H1 (cell line): ENCODE data around the gene TMEM145. TPM values are rescaled to one million over a fixed set of nuclear protein-coding genes. Genes with fewer than 3 reads are reported as not detected.
A peak's percentile ranks its signal among the peaks of the same experiment; 100 is the strongest.

Source experiments
- ATF2 ChIP-seq: IDR thresholded peaks from 2 replicates; pipeline ENCODE4 v1.6.1; 2012; ENCODE audit warnings: low read length, inconsistent platforms
- ATF3 ChIP-seq: IDR thresholded peaks from 2 replicates; pipeline ENCODE4 v1.6.1; 2011; ENCODE audit warnings: low read depth, mild to moderate bottlenecking, low read length; ENCODE audit not compliant: insufficient read depth
- BACH1 ChIP-seq: IDR thresholded peaks from 2 replicates; pipeline ENCODE4 v1.6.1; 2012; ENCODE audit warnings: low read length, improper control_type of control experiment
- CBX5 ChIP-seq: fragments of 300-800, 300-1000 bp; sonication (generic); IDR thresholded peaks from 2 replicates; pipeline ENCODE4 v1.7.1; 2016; ENCODE audit warnings: antibody characterized with exemption, low read length, low read depth
- CHD1 ChIP-seq: IDR thresholded peaks from 2 replicates; pipeline ENCODE4 v1.6.1; 2012; ENCODE audit warnings: low read depth, low read length, improper control_type of control experiment
- CREB1 ChIP-seq: IDR thresholded peaks from 2 replicates; pipeline ENCODE4 v1.6.1; 2012; ENCODE audit warnings: inconsistent platforms
- EP300 ChIP-seq, 2 experiments: IDR thresholded peaks; 1 replicate in 1 of 2; 2 replicates in 1 of 2; pipeline ENCODE4 v1.6.1; 2011 to 2012; ENCODE audit warnings: low read depth in 2 of 2, low read length in 2 of 2, mild to moderate bottlenecking in 2 of 2, borderline replicate concordance in 1 of 2, inconsistent platforms in 1 of 2, moderate library complexity in 1 of 2
- EZH2 ChIP-seq: fragments of 200-600 bp; sonication (generic); IDR thresholded peaks from 2 replicates; pipeline ENCODE4 v1.7.1; 2012; ENCODE audit warnings: low read depth, mild to moderate bottlenecking, moderate library complexity, low read length, inconsistent platforms; ENCODE audit not compliant: severe bottlenecking
- GABPA ChIP-seq: IDR thresholded peaks from 2 replicates; pipeline ENCODE4 v1.6.1; 2011; ENCODE audit warnings: mild to moderate bottlenecking, low read length, moderate library complexity, borderline replicate concordance; ENCODE audit not compliant: insufficient read depth
- KDM5A ChIP-seq: fragments of 200-600 bp; IDR thresholded peaks from 2 replicates; pipeline ENCODE4 v1.7.1; 2012; ENCODE audit warnings: mild to moderate bottlenecking, low read length, inconsistent platforms, mixed read lengths
- NRF1 ChIP-seq: IDR thresholded peaks from 2 replicates; pipeline ENCODE4 v1.6.1; 2011; ENCODE audit warnings: mild to moderate bottlenecking, low read depth, low read length, improper control_type of control experiment
- RBBP5 ChIP-seq: IDR thresholded peaks from 2 replicates; pipeline ENCODE4 v1.7.1; 2012; ENCODE audit warnings: low read depth, mild to moderate bottlenecking, inconsistent platforms, low read length, moderate library complexity, borderline replicate concordance
- RFX5 ChIP-seq: IDR thresholded peaks from 2 replicates; pipeline ENCODE4 v1.6.1; 2011; ENCODE audit warnings: low read depth, low read length, improper control_type of control experiment, borderline replicate concordance
- RNF2 ChIP-seq: fragments of 200-900, 300-1000 bp; sonication (generic); IDR thresholded peaks from 2 replicates; pipeline ENCODE4 v1.7.1; 2016; ENCODE audit warnings: borderline replicate concordance, low read depth, mild to moderate bottlenecking, antibody characterized with exemption, low read length; ENCODE audit not compliant: poor library complexity, severe bottlenecking; ENCODE audit errors: missing control alignments
- RXRA ChIP-seq: IDR thresholded peaks from 2 replicates; pipeline ENCODE4 v1.6.1; 2011; ENCODE audit warnings: low read depth, mild to moderate bottlenecking, low read length, moderate library complexity; ENCODE audit not compliant: insufficient read depth
- SIN3A ChIP-seq, 2 experiments: IDR thresholded peaks in 1 of 2; conservative IDR thresholded peaks in 1 of 2; 2 replicates each; pipeline ENCODE4 v1.6.1; 2011 to 2012; ENCODE audit warnings: low read length in 2 of 2, improper control_type of control experiment in 1 of 2, low read depth in 1 of 2, mild to moderate bottlenecking in 1 of 2
- SIRT6 ChIP-seq: IDR thresholded peaks from one replicate; pipeline ENCODE4 v1.7.1; 2012; ENCODE audit warnings: low read length, inconsistent platforms
- SIX5 ChIP-seq: IDR thresholded peaks from 2 replicates; pipeline ENCODE4 v1.6.1; 2011; ENCODE audit warnings: mild to moderate bottlenecking, low read depth, low read length
- SP4 ChIP-seq: IDR thresholded peaks from 2 replicates; pipeline ENCODE4 v1.6.1; 2012; ENCODE audit warnings: low read length, inconsistent platforms
- TAF1 ChIP-seq: IDR thresholded peaks from 2 replicates; pipeline ENCODE4 v1.6.1; 2011; ENCODE audit warnings: mild to moderate bottlenecking, low read depth, low read length
- TEAD4 ChIP-seq: IDR thresholded peaks from 2 replicates; pipeline ENCODE4 v1.6.1; 2012; ENCODE audit warnings: low read depth, low read length, inconsistent platforms, mixed read lengths
- ZNF274 ChIP-seq: IDR thresholded peaks from 2 replicates; pipeline ENCODE4 v1.7.0; 2012; ENCODE audit warnings: low read length, borderline replicate concordance; ENCODE audit errors: extremely low read depth
- polyA plus RNA-seq, 7 experiments: library from polyadenylated mRNA; depleted of rRNA in 3 of 7; stranded (reverse) in 5 of 7; unstranded in 2 of 7; fragments of >200 nt in 5 of 7; fragments of 200-250 nt in 2 of 7; gene quantifications; 1 replicate in 5 of 7; 2 replicates in 1 of 7; 4 replicates in 1 of 7; pipeline versions ENCODE4 v1.2.1 to v1.2.3, GENCODE V29; 2011 to 2013; ENCODE audit warnings: missing spikeins in 2 of 7, mixed read lengths in 2 of 7
- total RNA-seq: library from RNA; stranded (reverse); fragmentation: NEBNext Ultra II Directional; extraction: Animal tissue kit (Norgen Biotek cat#: 25700); gene quantifications from 2 replicates; pipeline ENCODE4 v1.2.1, GENCODE V29; 2021

Gene TMEM145
- total and polyA plus RNA-seq, 2 of the 8 experiments (the other 6 are each of a cell fraction or from before 2014, with no cell fraction given): 2.3 to 4.7 TPM

- TF ChIP-seq ZNF274 (no peak), CBX5 (no peak), GABPA (peak; percentile 64; the same call in 1 of the 2 replicates), ATF2 (no peak), TAF1 (peak; percentile 73), NRF1 (peak; percentile 97), CREB1 (0 out of 2 replicates have a peak, but pooled peaks have one; percentile 7), SIX5 (0 out of 2 replicates have a peak, but pooled peaks have one; percentile 3), RXRA (no peak), CHD1 (no peak), SIN3A (conservative IDR thresholded peaks at IDR 0.05 in 1 of 2, IDR thresholded peaks at IDR 0.05 in 1 of 2; ENCODE audit: low read depth in 1 of 2, low read length in 2 of 2) (no peak; a peak in 2 of 4 replicates), SIRT6 (no peak), KDM5A (no peak), RNF2 (no peak), ATF3 (no peak), TEAD4 (no peak), EP300 (IDR thresholded peaks at IDR 0.05; ENCODE audit: borderline replicate concordance in 1 of 2, low read depth in 2 of 2, low read length in 2 of 2) (peak in 1 of 2 experiments; percentile 8; a peak in 1 of 3 replicates), BACH1 (no peak; the same call in 1 of the 2 replicates), SP4 (no peak), RFX5 (no peak), EZH2 (no peak), RBBP5 (no peak)
Measured at GRCh38 chr19:42325308-42325895, 12.3 kb downstream of the TMEM145 start, which contains the start of gene MEGF8 (continued).
